H1 (cell line): ENCODE data around the gene ADGRL3. TPM values are rescaled to one million over a fixed set of nuclear protein-coding genes. Genes with fewer than 3 reads are reported as not detected.

Source experiments
- GABPA ChIP-seq: IDR thresholded peaks from 2 replicates; pipeline ENCODE4 v1.6.1; 2011; ENCODE audit warnings: mild to moderate bottlenecking, low read length, moderate library complexity, borderline replicate concordance; ENCODE audit not compliant: insufficient read depth
- RFX5 ChIP-seq: IDR thresholded peaks from 2 replicates; pipeline ENCODE4 v1.6.1; 2011; ENCODE audit warnings: low read depth, low read length, improper control_type of control experiment, borderline replicate concordance
- polyA plus RNA-seq, 7 experiments: library from polyadenylated mRNA; depleted of rRNA in 3 of 7; stranded (reverse) in 5 of 7; unstranded in 2 of 7; fragments of >200 nt in 5 of 7; fragments of 200-250 nt in 2 of 7; gene quantifications; 1 replicate in 5 of 7; 2 replicates in 1 of 7; 4 replicates in 1 of 7; pipeline versions ENCODE4 v1.2.1 to v1.2.3, GENCODE V29; 2011 to 2013; ENCODE audit warnings: missing spikeins in 2 of 7, mixed read lengths in 2 of 7
- total RNA-seq: library from RNA; stranded (reverse); fragmentation: NEBNext Ultra II Directional; extraction: Animal tissue kit (Norgen Biotek cat#: 25700); gene quantifications from 2 replicates; pipeline ENCODE4 v1.2.1, GENCODE V29; 2021

ADGRL3 gene
- total and polyA plus RNA-seq, 2 of the 8 experiments (the other 6 are each of a cell fraction or from before 2014, with no cell fraction given) = 6.6 to 13.0 TPM

GRCh38 chr4:61374447-61374891, 174.3 kb downstream of the ADGRL3 start (continued):
- no peak for TF ChIP-seq RFX5
- no peak for TF ChIP-seq GABPA
- TF ChIP-seq, all 59 proteins: peak for 0
